Psoas muscle (tissue), 8 donors: ENCODE results near the gene CD3E. TPM values are rescaled to one million over a fixed set of nuclear protein-coding genes. Genes with fewer than 3 reads are reported as not detected.
A peak's percentile ranks its signal among the peaks of the same experiment; 100 is the strongest.

ENCODE experiments used
- ATAC-seq, 4 donors: fragments of 200-7000 bp; cut with Tn5 transposase; one replicate each; pipeline ENCODE4 v1.9.1; 2020; ENCODE audit warnings: moderate library complexity in 3 of 4, mild to moderate bottlenecking in 2 of 4
- DNase-seq, 2 donors: peaks; one replicate each; pipeline ENCODE4 v3.0.0-alpha.2; 2020
- H3K27ac ChIP-seq: fragments of 200-600 bp; one replicate; pipeline ENCODE4 v1.8.0; 2022
- H3K27me3 ChIP-seq, 3 donors: fragments of 200-600 bp in 1 of 3; one replicate each; pipeline versions ENCODE4 v1.6.1 to v1.8.0; 2013 to 2022; ENCODE audit warnings: low read length in 2 of 3, mild to moderate bottlenecking in 2 of 3, moderate library complexity in 1 of 3; ENCODE audit not compliant: insufficient read depth in 3 of 3
- H3K36me3 ChIP-seq, 2 donors: fragments of 200-600 bp in 1 of 2; one replicate each; pipeline versions ENCODE4 v1.6.1 to v1.8.0; 2013 to 2022; ENCODE audit warnings: low read depth in 1 of 2, mild to moderate bottlenecking in 1 of 2, moderate library complexity in 1 of 2; ENCODE audit not compliant: insufficient read depth in 1 of 2
- H3K4me1 ChIP-seq: fragments of 200-600 bp; one replicate; pipeline ENCODE4 v1.8.0; 2022
- H3K4me3 ChIP-seq: fragments of 200-600 bp; one replicate; pipeline ENCODE4 v1.8.0; 2022; ENCODE audit warnings: mild to moderate bottlenecking
- H3K9me3 ChIP-seq: fragments of 200-600 bp; one replicate; pipeline ENCODE4 v1.8.0; 2022
- CTCF ChIP-seq: fragments of 200-600 bp; IDR thresholded peaks from one replicate; pipeline ENCODE4 v1.8.0; 2022; ENCODE audit warnings: antibody characterized with exemption
- WGBS, 3 donors: extraction: QIAGEN DNeasy Blood & Tissue Kit; methylation state at CpG; one replicate each; pipeline versions ENCODE4 v1.1.6 to v1.1.7; 2013; 5-methylcytosine and 5-hydroxymethylcytosine counted together
- intact Hi-C, 2 donors: fragments of 100-400 bp; cut with DNase I; formaldehyde crosslinking; loops; one replicate each; pipeline versions ENCODE4 v1.11.0 to v1.14.2; 2022
- polyA plus RNA-seq, 3 donors: library from polyadenylated mRNA; stranded (reverse); fragments of 200-250 nt; gene quantifications; one replicate each; pipeline ENCODE4 v1.2.3, GENCODE V29; 2013
- total RNA-seq, 4 donors: library from RNA; stranded (reverse); fragmentation: NEBNext Ultra II Directional in 2 of 4; extraction: Animal tissue kit (Norgen Biotek cat#: 25700) in 2 of 4; gene quantifications; one replicate each; pipeline versions ENCODE4 v1.2.1 to v1.2.4, GENCODE V29; 2021 to 2023
- donor health status: healthy with polysubstance abuse.
- donor health status: DM: no; HTN: no; CAD: no; lungs with moderate emphysema.
- donor health status: Bipolar disorder and iron deficiency.
- donor health status: healthy.
- donor health status: DM: yes; HTN: yes; CAD: no.
- donor health status: DM: no; HTN: no; CAD: no.
- donor health status: DM: no; HTN: no; CAD: no.
- donor health status: DM: yes; HTN: yes; CAD: no.

Gene CD3E
- total and polyA plus RNA-seq, 7 donors: 0.15 to 1.2 (median 0.27) TPM

- H3K27me3 ChIP-seq: peaks cover 4 to 50% (median 5%) of the 10 kb centered on the region in 3 donors
- TF ChIP-seq CTCF: no peak
- intact Hi-C loops: loop anchor here in 1 of 2 donors (5.0 kb wide), 1 partner anchor 51 kb away; no protein-coding TSS in a partner anchor
- no peak for ATAC-seq
- no peaks in the 10 kb centered on the region for H3K36me3 ChIP-seq
- no peaks in the 10 kb centered on the region for H3K4me1 ChIP-seq
- peak overlapping the region; percentile 55 for H3K4me3 ChIP-seq
- no peak for DNase-seq
- 81 to 90% (median 84%) methylated on average over 4 of the region's 4 CpGs for WGBS, 3 donors
- no peak overlapping the region for H3K27ac ChIP-seq
- no peaks in the 10 kb centered on the region for H3K9me3 ChIP-seq
Observed at GRCh38 chr11:118263112-118263511, 41.4 kb upstream of the CD3E start.

- peak in 1 of 2 donors; percentile 15 for DNase-seq
- Histone ChIP-seq H3K27me3 (peaks cover 4 to 50% (median 7%) of the 10 kb centered on the region in 3 donors), H3K27ac (no peak within 1 kb of the TSS), H3K9me3 (no peaks in the 10 kb centered on the region), H3K4me1 (no peaks in the 10 kb centered on the region), H3K4me3 (peak within 1 kb of the TSS; percentile 55), H3K36me3 (no peaks in the 10 kb centered on the region)
- TF ChIP-seq CTCF: no peak
- intact Hi-C loops: loop anchor here in 1 of 2 donors (5.0 kb wide), 1 partner anchor 52 kb away; no protein-coding TSS in a partner anchor
- WGBS, 3 donors: 6 to 12% (median 8%) methylated on average over 19 of the region's 19 CpGs
- peak in 3 of 4 donors; percentile 47 to 49 (median 48) for ATAC-seq
Observed at GRCh38 chr11:118263695-118264568, 40.6 kb upstream of the CD3E start, which contains the start of gene MPZL2. Gene MPZL2 (minus strand): TSS chr11:118264297. CDS start chr11:118264153, 144 bp downstream.

- Histone ChIP-seq H3K4me1 (no peaks in the 10 kb centered on the region), H3K27ac (no peak overlapping the region), H3K36me3 (no peaks in the 10 kb centered on the region), H3K4me3 (peak overlapping the region; percentile 55), H3K27me3 (peaks cover 4 to 55% (median 7%) of the 10 kb centered on the region in 3 donors), H3K9me3 (no peaks in the 10 kb centered on the region)
- TF ChIP-seq CTCF: no peak
- ATAC-seq (no peak), DNase-seq (no peak)
- intact Hi-C loops: loop anchor here in 1 of 2 donors (5.0 kb wide), 1 partner anchor 53 kb away; no protein-coding TSS in a partner anchor
- WGBS, 3 donors: 53 to 55% (median 54%) methylated on average over 13 of the region's 13 CpGs
Observed at GRCh38 chr11:118264569-118265465, 39.7 kb upstream of the CD3E start.

GRCh38 chr11:118265954-118266353 is 38.6 kb upstream of the CD3E start:
- no peak for ATAC-seq
- TF ChIP-seq CTCF: no peak
- WGBS, 3 donors: 35 to 71% (median 59%) methylated on average over 1 of the region's 1 CpG

More at GRCh38 chr11:118265954-118266353, 38.6 kb upstream of the CD3E start:
- H3K9me3 ChIP-seq: no peaks in the 10 kb centered on the region
- intact Hi-C loops: no loop called here
- peaks cover 2 to 51% (median 7%) of the 10 kb centered on the region in 3 donors for H3K27me3 ChIP-seq
- H3K36me3 ChIP-seq: no peaks in the 10 kb centered on the region
- peak in 1 of 2 donors; percentile 28 for DNase-seq
- H3K4me3 ChIP-seq: no peak overlapping the region
- H3K27ac ChIP-seq: no peak overlapping the region
- H3K4me1 ChIP-seq: no peaks in the 10 kb centered on the region
